HFFc6 (cell line): ENCODE results near the gene WBP4. TPM values are rescaled to one million over a fixed set of nuclear protein-coding genes. Genes with fewer than 3 reads are reported as not detected.
A peak's percentile ranks its signal among the peaks of the same experiment; 100 is the strongest.

Source experiments
- DNase-seq: peaks from one replicate; pipeline ENCODE4 v3.0.0-alpha.2; 2018
- H3K27ac Mint-ChIP-seq: 2 replicates; pipeline ENCODE4 v1.8.0; 2020; ENCODE audit warnings: mild to moderate bottlenecking, mixed read lengths
- H3K27me3 Mint-ChIP-seq: 2 replicates; pipeline ENCODE4 v1.8.0; 2021; ENCODE audit warnings: mild to moderate bottlenecking, moderate library complexity, mixed read lengths; ENCODE audit not compliant: insufficient read depth
- H3K36me3 Mint-ChIP-seq: 2 replicates; pipeline ENCODE4 v1.8.0; 2021; ENCODE audit warnings: low read depth, mixed read lengths
- H3K4me1 Mint-ChIP-seq: 2 replicates; pipeline ENCODE4 v1.8.0; 2020; ENCODE audit warnings: low read depth, mixed read lengths
- H3K4me3 Mint-ChIP-seq: 2 replicates; pipeline ENCODE4 v1.8.0; 2020; ENCODE audit warnings: mild to moderate bottlenecking, moderate library complexity, mixed read lengths
- H3K9me3 Mint-ChIP-seq: 2 replicates; pipeline ENCODE4 v1.8.0; 2020; ENCODE audit warnings: mild to moderate bottlenecking, mixed read lengths
- total RNA-seq, 6 experiments: library from RNA; stranded (reverse); fragmentation: NEBNext Ultra II Directional; extraction: Animal tissue kit (Norgen Biotek cat#: 25700); gene quantifications; 2 replicates in 1 of 6; 3 replicates in 5 of 6; pipeline ENCODE4 v1.2.3, GENCODE V29; 2021
- TF ChIP-seq, protein P1 (sequence below): fragments of 200-600 bp; sonication (generic); IDR thresholded peaks from 2 replicates; pipeline ENCODE4 v1.5.0; 2021; ENCODE audit warnings: antibody characterized with exemption, mild to moderate bottlenecking

Gene WBP4
- total RNA-seq, 6 experiments from 2014 or later: 12.0 to 16.2 (median 14.6) TPM

DNA sequence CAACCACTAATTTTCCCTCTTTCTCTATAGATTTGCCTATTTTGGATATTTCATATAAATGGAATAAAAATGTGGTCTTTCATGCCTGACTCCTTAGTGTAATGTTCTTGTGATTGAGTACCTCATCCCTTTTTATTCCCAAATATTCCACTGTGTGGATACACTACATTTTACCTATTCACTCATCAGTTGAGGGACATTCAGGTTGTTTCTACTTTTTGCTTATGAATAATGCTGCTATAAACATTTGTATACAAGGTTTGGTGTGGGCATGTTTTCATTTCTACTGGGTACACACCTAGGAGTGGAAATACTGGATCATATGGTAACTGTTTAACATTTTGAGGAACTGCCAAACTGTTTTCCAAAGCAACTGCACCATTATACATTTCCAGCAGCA lies 5.1 kb upstream of the WBP4 start:
- Mint-ChIP-seq H3K36me3 (peaks cover 6% of the 10 kb centered on the region; the same call in 1 of the 2 replicates), H3K27me3 (peaks cover 11% of the 10 kb centered on the region), H3K4me3 (no peak overlapping the region), H3K27ac (no peak overlapping the region), H3K9me3 (no peaks in the 10 kb centered on the region), H3K4me1 (peaks cover 65% of the 10 kb centered on the region)
- TF ChIP-seq, protein P1, sequence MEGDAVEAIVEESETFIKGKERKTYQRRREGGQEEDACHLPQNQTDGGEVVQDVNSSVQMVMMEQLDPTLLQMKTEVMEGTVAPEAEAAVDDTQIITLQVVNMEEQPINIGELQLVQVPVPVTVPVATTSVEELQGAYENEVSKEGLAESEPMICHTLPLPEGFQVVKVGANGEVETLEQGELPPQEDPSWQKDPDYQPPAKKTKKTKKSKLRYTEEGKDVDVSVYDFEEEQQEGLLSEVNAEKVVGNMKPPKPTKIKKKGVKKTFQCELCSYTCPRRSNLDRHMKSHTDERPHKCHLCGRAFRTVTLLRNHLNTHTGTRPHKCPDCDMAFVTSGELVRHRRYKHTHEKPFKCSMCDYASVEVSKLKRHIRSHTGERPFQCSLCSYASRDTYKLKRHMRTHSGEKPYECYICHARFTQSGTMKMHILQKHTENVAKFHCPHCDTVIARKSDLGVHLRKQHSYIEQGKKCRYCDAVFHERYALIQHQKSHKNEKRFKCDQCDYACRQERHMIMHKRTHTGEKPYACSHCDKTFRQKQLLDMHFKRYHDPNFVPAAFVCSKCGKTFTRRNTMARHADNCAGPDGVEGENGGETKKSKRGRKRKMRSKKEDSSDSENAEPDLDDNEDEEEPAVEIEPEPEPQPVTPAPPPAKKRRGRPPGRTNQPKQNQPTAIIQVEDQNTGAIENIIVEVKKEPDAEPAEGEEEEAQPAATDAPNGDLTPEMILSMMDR: no peak
- DNase-seq: no peak

DNA sequence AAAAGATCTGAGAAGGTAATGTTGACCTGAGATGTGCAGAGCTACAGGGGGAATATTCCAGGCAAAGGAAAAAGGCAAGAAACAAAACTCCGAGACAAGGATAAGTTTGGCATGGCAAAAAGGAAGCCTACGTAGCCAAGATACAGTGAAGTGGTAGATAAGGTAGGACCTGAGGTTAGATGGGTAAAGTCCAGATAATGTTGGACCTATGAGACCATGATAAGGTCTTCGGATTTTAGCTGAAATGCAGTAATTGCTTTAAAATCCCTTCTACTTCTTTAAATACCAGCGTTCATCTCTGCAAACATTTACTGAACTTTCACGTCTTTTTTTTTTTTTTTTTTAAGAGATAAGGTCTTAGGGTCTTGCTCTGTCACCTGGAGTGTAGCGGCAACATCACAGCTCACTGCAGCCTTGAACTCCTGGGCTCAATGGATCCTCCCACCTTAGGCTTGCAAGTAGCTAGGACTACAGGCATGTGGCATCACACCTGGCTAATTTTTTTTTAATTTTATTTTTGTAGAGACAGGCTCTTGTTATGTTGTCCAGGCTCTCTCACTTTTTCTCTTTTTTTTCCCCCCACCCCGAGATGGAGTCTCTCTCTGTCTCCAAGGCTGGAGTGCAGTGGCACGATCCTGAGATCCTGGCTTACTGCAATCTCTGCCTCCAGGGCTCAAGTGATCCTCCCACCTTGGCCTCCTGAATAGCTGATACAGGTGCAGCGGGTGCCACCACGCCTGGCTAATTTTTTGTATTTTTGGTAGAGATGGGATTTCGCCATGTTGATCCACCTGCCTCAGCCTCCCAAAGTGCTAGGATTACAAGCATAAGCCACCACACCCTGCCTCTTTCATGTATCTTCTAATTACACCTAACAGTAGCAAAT lies 4.2 kb upstream of the WBP4 start:
- Mint-ChIP-seq H3K36me3 (peaks cover 6% of the 10 kb centered on the region; the same call in 1 of the 2 replicates), H3K9me3 (no peaks in the 10 kb centered on the region), H3K4me3 (no peak overlapping the region), H3K27me3 (peaks cover 11% of the 10 kb centered on the region), H3K27ac (no peak overlapping the region), H3K4me1 (peaks cover 59% of the 10 kb centered on the region)
- DNase-seq: no peak
- TF ChIP-seq, protein P1: no peak

DNA sequence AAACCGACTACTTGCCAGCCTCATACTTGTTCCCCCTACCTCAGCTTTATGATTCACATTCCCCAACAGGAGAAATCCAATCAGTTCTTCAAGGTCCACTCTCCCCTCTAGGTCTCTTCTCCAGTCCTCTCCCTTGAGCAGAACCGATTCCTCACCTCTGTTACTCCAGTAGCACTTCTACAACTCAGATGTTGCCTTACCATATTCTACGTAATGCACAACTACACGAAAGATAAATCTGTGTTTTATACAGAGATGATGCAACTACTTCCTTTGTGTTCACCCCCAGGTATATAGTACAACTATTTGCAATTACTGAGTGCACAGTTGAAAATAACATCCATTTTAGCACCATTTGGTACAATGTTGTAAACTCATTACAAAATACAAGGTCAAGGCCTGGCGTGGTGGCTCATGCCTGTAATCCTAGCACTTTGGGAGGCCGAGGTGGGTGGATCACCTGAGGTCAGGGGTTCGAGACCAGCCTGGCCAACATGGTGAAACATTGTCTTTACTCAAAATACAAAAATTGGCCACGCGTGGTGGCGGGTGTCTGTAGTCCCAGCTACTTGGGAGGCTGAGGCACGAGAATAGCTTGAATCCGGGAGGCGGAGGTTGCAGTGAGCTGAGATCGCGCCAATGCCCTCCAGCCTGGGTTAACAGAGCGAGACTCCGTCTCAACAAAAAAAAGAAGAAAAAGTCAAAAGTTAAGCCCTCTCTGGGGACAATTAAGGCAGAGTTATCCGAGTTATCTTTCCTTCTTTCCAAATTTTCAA lies 2.8 kb upstream of the WBP4 start:
- peak overlapping the region; percentile 87 for H3K27ac Mint-ChIP-seq
- peaks cover 13% of the 10 kb centered on the region for H3K36me3 Mint-ChIP-seq
- H3K4me3 Mint-ChIP-seq: peak overlapping the region; percentile 89
- no peaks in the 10 kb centered on the region for H3K9me3 Mint-ChIP-seq
- H3K4me1 Mint-ChIP-seq: peaks cover 55% of the 10 kb centered on the region
- DNase-seq: no peak
- TF ChIP-seq, protein P1: no peak
- peaks cover 11% of the 10 kb centered on the region for H3K27me3 Mint-ChIP-seq

- peaks cover 20% of the 10 kb centered on the region for H3K36me3 Mint-ChIP-seq
Measured at GRCh38 chr13:41059456-41060081, 1.7 kb upstream of the WBP4 start.

More at GRCh38 chr13:41059456-41060081, 1.7 kb upstream of the WBP4 start:
- no peak for DNase-seq
- H3K27ac Mint-ChIP-seq: peak overlapping the region; percentile 87
- TF ChIP-seq, protein P1: no peak
- H3K9me3 Mint-ChIP-seq: no peaks in the 10 kb centered on the region
- peaks cover 11% of the 10 kb centered on the region for H3K27me3 Mint-ChIP-seq
- peak overlapping the region; percentile 89 for H3K4me3 Mint-ChIP-seq
- peaks cover 55% of the 10 kb centered on the region for H3K4me1 Mint-ChIP-seq
